ENCODE results near the gene GID8. TPM values are rescaled to one million over a fixed set of nuclear protein-coding genes. Genes with fewer than 3 reads are reported as not detected.

The GID8 gene
- total and polyA plus RNA-seq, 2 donors (not counting 1 experiment from before 2014, with no cell fraction given), result 12.4 to 47.4 TPM

DNA sequence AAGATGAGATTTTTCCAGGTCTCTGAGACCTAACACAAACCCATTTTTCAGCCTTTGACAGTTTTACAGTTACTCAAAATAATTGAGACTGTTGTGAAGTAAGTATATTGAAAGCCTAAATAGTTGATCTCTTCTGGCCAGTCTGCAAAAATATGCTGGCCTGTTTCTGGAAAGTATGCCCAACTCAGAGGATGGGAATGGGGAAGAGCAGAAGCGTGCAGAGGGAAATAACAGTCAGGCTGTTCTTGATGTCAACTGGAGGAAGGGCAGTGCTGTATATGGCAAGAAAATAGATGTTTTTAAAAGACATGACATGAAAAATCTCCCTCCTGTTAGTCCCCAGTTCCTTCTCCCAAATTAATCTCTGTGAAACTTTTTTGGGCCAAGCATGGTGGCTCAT is 3.8 kb downstream of the GID8 start:
- Histone ChIP-seq H2AFZ (ENCODE audit: insufficient read depth, low read depth, low read length, poor library complexity, severe bottlenecking) (no peak overlapping the region), H3K79me2 (ENCODE audit: control insufficient read depth, insufficient read depth, low read length) (peaks cover 92% of the 10 kb centered on the region), H4K20me1 (ENCODE audit: control insufficient read depth, insufficient read depth, low read length, poor library complexity, severe bottlenecking) (peaks cover 24% of the 10 kb centered on the region), H3K36me3 (replicated peaks in 1 of 2; ENCODE audit: control extremely low read depth in 1 of 2, control insufficient read depth in 1 of 2, extremely low read depth in 1 of 2, insufficient read depth in 2 of 2, low read length in 1 of 2) (peaks cover 3 to 58% of the 10 kb centered on the region in 2 experiments), H3K27ac (ENCODE audit: low read length in 2 of 2) (no peak overlapping the region), H3K4me3 (ENCODE audit: control extremely low read depth in 1 of 5, extremely low read depth in 1 of 5, insufficient read depth in 1 of 5, low read depth in 2 of 5, low read length in 4 of 5) (no peak overlapping the region), H3K9me3 (ENCODE audit: control extremely low read depth in 1 of 3, control insufficient read depth in 2 of 3, insufficient read depth in 1 of 3, low read length in 2 of 3) (no peaks in the 10 kb centered on the region), H3K4me1 (ENCODE audit: control insufficient read depth in 2 of 2, insufficient read depth in 2 of 2, low read length in 2 of 2) (peaks cover 14 to 23% of the 10 kb centered on the region in 2 donors), H3K9ac (ENCODE audit: low read length) (no peak overlapping the region), H3K4me2 (replicated peaks; ENCODE audit: low read depth, low read length, poor library complexity, severe bottlenecking) (no peak overlapping the region), H3K27me3 (replicated peaks in 1 of 4; ENCODE audit: control extremely low read depth in 1 of 4, control insufficient read depth in 3 of 4, insufficient read depth in 4 of 4, low read length in 3 of 4) (no peaks in the 10 kb centered on the region)
- DNase-seq (no peak), ATAC-seq (ENCODE audit: low read depth) (no peak)
- Mint-ChIP-seq H3K27me3 (no peaks in the 10 kb centered on the region), H3K4me3 (no peak overlapping the region), H3K4me1 (peaks cover 30% of the 10 kb centered on the region), H3K9me3 (ENCODE audit: insufficient read depth) (no peaks in the 10 kb centered on the region), H3K27ac (no peak overlapping the region)
- WGBS (ENCODE audit: insufficient coverage), result 100% methylated on average over 1 of the region's 1 CpG
- TF ChIP-seq, protein P1, sequence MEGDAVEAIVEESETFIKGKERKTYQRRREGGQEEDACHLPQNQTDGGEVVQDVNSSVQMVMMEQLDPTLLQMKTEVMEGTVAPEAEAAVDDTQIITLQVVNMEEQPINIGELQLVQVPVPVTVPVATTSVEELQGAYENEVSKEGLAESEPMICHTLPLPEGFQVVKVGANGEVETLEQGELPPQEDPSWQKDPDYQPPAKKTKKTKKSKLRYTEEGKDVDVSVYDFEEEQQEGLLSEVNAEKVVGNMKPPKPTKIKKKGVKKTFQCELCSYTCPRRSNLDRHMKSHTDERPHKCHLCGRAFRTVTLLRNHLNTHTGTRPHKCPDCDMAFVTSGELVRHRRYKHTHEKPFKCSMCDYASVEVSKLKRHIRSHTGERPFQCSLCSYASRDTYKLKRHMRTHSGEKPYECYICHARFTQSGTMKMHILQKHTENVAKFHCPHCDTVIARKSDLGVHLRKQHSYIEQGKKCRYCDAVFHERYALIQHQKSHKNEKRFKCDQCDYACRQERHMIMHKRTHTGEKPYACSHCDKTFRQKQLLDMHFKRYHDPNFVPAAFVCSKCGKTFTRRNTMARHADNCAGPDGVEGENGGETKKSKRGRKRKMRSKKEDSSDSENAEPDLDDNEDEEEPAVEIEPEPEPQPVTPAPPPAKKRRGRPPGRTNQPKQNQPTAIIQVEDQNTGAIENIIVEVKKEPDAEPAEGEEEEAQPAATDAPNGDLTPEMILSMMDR (IDR thresholded peaks at IDR 0.05), result no peak
- TF ChIP-seq EZH2 (IDR thresholded peaks at IDR 0.05; ENCODE audit: borderline replicate concordance, insufficient read depth, low read depth, low read length, poor library complexity, severe bottlenecking), result no peak
- CTCF ChIA-PET, result interaction anchor here (1.3 kb wide), 1 partner anchor 12 kb away, joined by 3 read pairs; no protein-coding TSS in a partner anchor
- intact Hi-C loops (cut with micrococcal nuclease), result no loop called here
- POLR2A ChIA-PET, result no interaction called here

DNA sequence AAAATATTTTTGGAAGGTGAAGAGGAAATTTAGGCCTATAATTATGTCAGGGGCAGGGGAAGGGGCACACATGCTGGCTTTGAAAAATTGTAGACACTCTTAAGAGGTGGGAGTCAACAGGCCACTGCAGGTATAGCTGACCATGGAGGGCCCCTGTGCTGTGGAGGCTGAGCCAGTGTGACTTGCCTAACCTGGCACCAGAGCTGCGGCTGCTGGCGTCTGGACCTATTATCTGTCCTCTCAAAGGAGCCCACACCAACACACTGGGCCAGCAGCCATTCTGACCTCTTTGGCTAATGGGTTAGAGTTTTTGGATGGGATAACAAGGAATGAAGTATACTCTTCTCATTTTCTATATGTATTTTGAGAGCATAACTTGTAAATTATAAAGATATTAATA is 4.5 kb downstream of the GID8 start:
- H3K9ac ChIP-seq (ENCODE audit: low read length), result no peak overlapping the region
- no peak overlapping the region for H2AFZ ChIP-seq (ENCODE audit: insufficient read depth, low read depth, low read length, poor library complexity, severe bottlenecking)
- H3K4me3 ChIP-seq (ENCODE audit: control extremely low read depth in 1 of 5, extremely low read depth in 1 of 5, insufficient read depth in 1 of 5, low read depth in 2 of 5, low read length in 4 of 5), result no peak overlapping the region
- ATAC-seq (ENCODE audit: low read depth) (no peak), DNase-seq (no peak)
- H3K4me1 ChIP-seq (ENCODE audit: control insufficient read depth in 2 of 2, insufficient read depth in 2 of 2, low read length in 2 of 2), result peaks cover 12 to 19% of the 10 kb centered on the region in 2 donors
- no peak overlapping the region for H3K27ac ChIP-seq (ENCODE audit: low read length in 2 of 2)
- H3K27me3 ChIP-seq (replicated peaks in 1 of 4; ENCODE audit: control extremely low read depth in 1 of 4, control insufficient read depth in 3 of 4, insufficient read depth in 4 of 4, low read length in 3 of 4), result no peaks in the 10 kb centered on the region
- H3K4me2 ChIP-seq (replicated peaks; ENCODE audit: low read depth, low read length, poor library complexity, severe bottlenecking), result no peak overlapping the region
- TF ChIP-seq, protein P1 (IDR thresholded peaks at IDR 0.05), result no peak
- TF ChIP-seq EZH2 (IDR thresholded peaks at IDR 0.05; ENCODE audit: borderline replicate concordance, insufficient read depth, low read depth, low read length, poor library complexity, severe bottlenecking), result no peak
- H3K36me3 ChIP-seq (replicated peaks in 1 of 2; ENCODE audit: control extremely low read depth in 1 of 2, control insufficient read depth in 1 of 2, extremely low read depth in 1 of 2, insufficient read depth in 2 of 2, low read length in 1 of 2), result peaks cover 3 to 64% of the 10 kb centered on the region in 2 experiments
- no peaks in the 10 kb centered on the region for H3K27me3 Mint-ChIP-seq
- CTCF ChIA-PET, result interaction anchor here (1.3 kb wide), 1 partner anchor 12 kb away, joined by 3 read pairs; no protein-coding TSS in a partner anchor
- no peaks in the 10 kb centered on the region for H3K9me3 Mint-ChIP-seq (ENCODE audit: insufficient read depth)
- H3K4me3 Mint-ChIP-seq, result no peak overlapping the region
- peaks cover 86% of the 10 kb centered on the region for H3K79me2 ChIP-seq (ENCODE audit: control insufficient read depth, insufficient read depth, low read length)
- no peaks in the 10 kb centered on the region for H3K9me3 ChIP-seq (ENCODE audit: control extremely low read depth in 1 of 3, control insufficient read depth in 2 of 3, insufficient read depth in 1 of 3, low read length in 2 of 3)
- intact Hi-C loops (cut with micrococcal nuclease), result no loop called here
- POLR2A ChIA-PET, result no interaction called here
- peaks cover 27% of the 10 kb centered on the region for H3K4me1 Mint-ChIP-seq
- H3K27ac Mint-ChIP-seq, result no peak overlapping the region
- H4K20me1 ChIP-seq (ENCODE audit: control insufficient read depth, insufficient read depth, low read length, poor library complexity, severe bottlenecking), result peaks cover 30% of the 10 kb centered on the region
- no CpG with 5 or more reads among the region's 2 CpGs for WGBS (ENCODE audit: insufficient coverage)
